Vagina (tissue), 2 donors: Measurements from ENCODE around the gene AKAP13. TPM values are rescaled to one million over a fixed set of nuclear protein-coding genes. Genes with fewer than 3 reads are reported as not detected.

Experiments used
- DNase-seq, 2 donors: peaks; one replicate each; pipeline ENCODE4 v3.0.0-alpha.2; 2017; ENCODE audit errors: extremely low spot score in 2 of 2
- H3K27ac ChIP-seq: fragments of 200-600 bp; sonication (generic); one replicate; pipeline ENCODE4 v1.5.1; 2019
- H3K27me3 ChIP-seq: fragments of 200-600 bp; sonication (generic); one replicate; pipeline ENCODE4 v1.5.1; 2019
- H3K36me3 ChIP-seq, 2 donors: fragments of 200-600 bp; sonication (generic); one replicate each; pipeline ENCODE4 v1.5.1; 2017 to 2019
- H3K4me1 ChIP-seq: fragments of 200-600 bp; sonication (generic); one replicate; pipeline ENCODE4 v1.5.1; 2019
- H3K4me3 ChIP-seq, 2 donors: fragments of 200-600 bp; sonication (generic); 1 replicate in 1 of 2; 2 replicates in 1 of 2; pipeline ENCODE4 v1.5.1; 2016 to 2019
- H3K9me3 ChIP-seq: fragments of 200-600 bp; sonication (generic); one replicate; pipeline ENCODE4 v1.5.1; 2019
- POLR2A ChIP-seq, 2 donors: fragments of 450-650 bp; IDR thresholded peaks; one replicate each; pipeline ENCODE4 v1.6.1; 2017; ENCODE audit warnings: antibody characterized with exemption in 2 of 2, mild to moderate bottlenecking in 2 of 2, moderate library complexity in 2 of 2
- POLR2AphosphoS5 ChIP-seq, 2 donors: sonication (generic); formaldehyde crosslinking; IDR thresholded peaks; one replicate each; pipeline ENCODE4 v1.9.0; 2017; ENCODE audit warnings: antibody characterized with exemption in 2 of 2, mild to moderate bottlenecking in 2 of 2, low read depth in 1 of 2; ENCODE audit not compliant: insufficient read depth in 1 of 2
- intact Hi-C: fragments of 100-400 bp; cut with DNase I; formaldehyde crosslinking; loops from one replicate; pipeline ENCODE4 v1.15.1; 2023
- total RNA-seq: library from RNA; depleted of rRNA; stranded (reverse); fragments of >200 nt; gene quantifications from one replicate; pipeline ENCODE4 v1.2.3, GENCODE V29; 2016
- TF ChIP-seq, protein P1 (sequence below), 3 experiments: fragments of 450-650 bp in 2 of 3; fragments of 200-600 bp in 1 of 3; sonication (generic) in 1 of 3; IDR thresholded peaks; one replicate each; pipeline ENCODE4 v1.5.1; 2017 to 2019; ENCODE audit warnings: antibody characterized with exemption in 3 of 3, mild to moderate bottlenecking in 2 of 3, moderate library complexity in 2 of 3

AKAP13 gene
- total RNA-seq, 1 donor from 2014 or later: 177 TPM

DNA sequence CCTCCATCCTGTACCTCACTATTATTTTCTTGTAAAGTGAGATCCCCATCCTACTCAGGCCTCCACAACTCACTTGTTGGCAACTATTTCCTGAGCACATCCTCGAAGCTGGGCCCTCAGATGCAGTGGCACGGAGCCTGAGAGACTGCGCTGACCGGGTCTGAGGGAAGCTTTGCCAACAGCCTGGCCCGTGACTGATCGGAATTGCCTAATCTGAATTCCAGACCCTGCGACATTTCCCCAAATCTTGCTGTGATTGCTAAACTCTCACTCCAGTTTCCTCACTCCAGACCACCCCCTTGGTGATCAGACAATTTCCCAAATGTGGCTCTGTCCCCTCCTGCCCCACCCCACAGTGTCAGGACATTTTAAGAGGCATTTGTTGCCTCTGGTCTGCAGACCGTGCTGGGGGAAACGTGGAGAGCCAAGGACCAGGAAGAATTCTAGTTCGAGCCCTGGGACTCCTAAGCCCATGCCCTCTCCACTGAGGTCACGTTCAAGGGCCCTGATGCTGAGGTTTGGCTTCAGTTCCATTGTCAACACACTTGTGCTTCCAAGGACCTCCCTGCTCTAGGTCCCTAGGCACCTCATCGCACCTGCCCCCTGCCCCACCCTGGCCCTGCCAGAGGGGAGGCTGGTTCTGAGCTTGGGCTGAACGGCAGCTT, 391.5 kb downstream of the AKAP13 start:
- H3K4me1 ChIP-seq: peaks cover 40% of the 10 kb centered on the region
- H3K27me3 ChIP-seq: no peaks in the 10 kb centered on the region
- no peaks in the 10 kb centered on the region for H3K36me3 ChIP-seq
- intact Hi-C loops: no loop called here
- no peak for TF ChIP-seq POLR2A (IDR thresholded peaks at IDR 0.05)
- peak in 1 of 2 donors; percentile 81 for TF ChIP-seq POLR2AphosphoS5 (IDR thresholded peaks at IDR 0.05; ENCODE audit: insufficient read depth in 1 of 2, low read depth in 1 of 2)
- H3K27ac ChIP-seq: peak overlapping the region; percentile 72
- no peaks in the 10 kb centered on the region for H3K9me3 ChIP-seq
- DNase-seq: peak in 1 of 2 donors; percentile 96
- H3K4me3 ChIP-seq: no peak overlapping the region

DNA sequence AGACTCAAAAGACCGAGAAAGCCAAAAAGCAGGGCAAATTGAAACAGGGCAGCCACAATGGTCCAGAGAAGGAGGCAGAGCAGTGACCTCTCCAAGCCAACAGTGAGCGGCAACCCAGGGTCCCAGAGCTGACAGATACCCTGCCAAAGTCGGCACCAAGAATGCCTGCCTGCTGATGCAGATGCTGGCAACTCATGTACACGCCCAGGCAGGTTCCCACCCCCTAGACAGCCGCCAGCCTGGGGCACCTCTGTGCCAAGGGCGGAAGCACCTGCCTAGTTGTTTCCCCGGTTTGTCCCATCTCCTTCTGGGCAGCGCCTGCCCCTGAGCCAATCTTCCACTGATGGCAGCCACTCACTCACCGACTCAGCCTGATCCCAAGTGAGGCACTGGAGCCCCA, 392.3 kb downstream of the AKAP13 start:
- intact Hi-C loops: no loop called here
- Histone ChIP-seq H3K9me3 (no peaks in the 10 kb centered on the region), H3K27me3 (no peaks in the 10 kb centered on the region), H3K27ac (peak overlapping the region; percentile 72), H3K4me1 (peaks cover 40% of the 10 kb centered on the region), H3K36me3 (no peaks in the 10 kb centered on the region), H3K4me3 (no peak overlapping the region)
- TF ChIP-seq, protein P1, sequence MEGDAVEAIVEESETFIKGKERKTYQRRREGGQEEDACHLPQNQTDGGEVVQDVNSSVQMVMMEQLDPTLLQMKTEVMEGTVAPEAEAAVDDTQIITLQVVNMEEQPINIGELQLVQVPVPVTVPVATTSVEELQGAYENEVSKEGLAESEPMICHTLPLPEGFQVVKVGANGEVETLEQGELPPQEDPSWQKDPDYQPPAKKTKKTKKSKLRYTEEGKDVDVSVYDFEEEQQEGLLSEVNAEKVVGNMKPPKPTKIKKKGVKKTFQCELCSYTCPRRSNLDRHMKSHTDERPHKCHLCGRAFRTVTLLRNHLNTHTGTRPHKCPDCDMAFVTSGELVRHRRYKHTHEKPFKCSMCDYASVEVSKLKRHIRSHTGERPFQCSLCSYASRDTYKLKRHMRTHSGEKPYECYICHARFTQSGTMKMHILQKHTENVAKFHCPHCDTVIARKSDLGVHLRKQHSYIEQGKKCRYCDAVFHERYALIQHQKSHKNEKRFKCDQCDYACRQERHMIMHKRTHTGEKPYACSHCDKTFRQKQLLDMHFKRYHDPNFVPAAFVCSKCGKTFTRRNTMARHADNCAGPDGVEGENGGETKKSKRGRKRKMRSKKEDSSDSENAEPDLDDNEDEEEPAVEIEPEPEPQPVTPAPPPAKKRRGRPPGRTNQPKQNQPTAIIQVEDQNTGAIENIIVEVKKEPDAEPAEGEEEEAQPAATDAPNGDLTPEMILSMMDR (IDR thresholded peaks at IDR 0.05): no peak
- TF ChIP-seq POLR2A (IDR thresholded peaks at IDR 0.05) (no peak), POLR2AphosphoS5 (IDR thresholded peaks at IDR 0.05; ENCODE audit: insufficient read depth in 1 of 2, low read depth in 1 of 2) (no peak)
- no peak for DNase-seq

DNA sequence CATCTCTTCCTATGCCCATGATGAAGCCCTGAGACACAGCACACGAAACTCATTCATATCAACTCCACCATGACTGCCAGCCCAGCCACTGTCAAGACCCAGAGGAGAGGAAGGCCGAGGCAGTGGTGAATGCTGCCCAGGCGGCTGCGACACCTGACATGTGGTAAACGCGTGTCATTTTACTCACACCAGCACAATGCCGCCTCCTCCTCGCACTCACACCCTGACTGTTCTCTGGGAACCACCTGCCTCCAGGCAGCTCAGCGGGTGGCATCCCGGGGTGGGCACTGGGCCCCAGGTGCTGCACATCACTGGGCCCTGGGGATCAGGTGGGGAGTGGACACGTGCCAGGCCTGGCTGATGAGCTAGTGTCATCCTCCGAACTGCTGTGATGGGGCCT, 392.8 kb downstream of the AKAP13 start:
- Histone ChIP-seq H3K4me3 (no peak overlapping the region), H3K27me3 (no peaks in the 10 kb centered on the region), H3K9me3 (no peaks in the 10 kb centered on the region), H3K27ac (no peak overlapping the region), H3K4me1 (peaks cover 43% of the 10 kb centered on the region), H3K36me3 (no peaks in the 10 kb centered on the region)
- intact Hi-C loops: no loop called here
- TF ChIP-seq POLR2A (IDR thresholded peaks at IDR 0.05) (no peak), POLR2AphosphoS5 (IDR thresholded peaks at IDR 0.05; ENCODE audit: insufficient read depth in 1 of 2, low read depth in 1 of 2) (no peak)
- TF ChIP-seq, protein P1 (IDR thresholded peaks at IDR 0.05): no peak
- DNase-seq: no peak

DNA sequence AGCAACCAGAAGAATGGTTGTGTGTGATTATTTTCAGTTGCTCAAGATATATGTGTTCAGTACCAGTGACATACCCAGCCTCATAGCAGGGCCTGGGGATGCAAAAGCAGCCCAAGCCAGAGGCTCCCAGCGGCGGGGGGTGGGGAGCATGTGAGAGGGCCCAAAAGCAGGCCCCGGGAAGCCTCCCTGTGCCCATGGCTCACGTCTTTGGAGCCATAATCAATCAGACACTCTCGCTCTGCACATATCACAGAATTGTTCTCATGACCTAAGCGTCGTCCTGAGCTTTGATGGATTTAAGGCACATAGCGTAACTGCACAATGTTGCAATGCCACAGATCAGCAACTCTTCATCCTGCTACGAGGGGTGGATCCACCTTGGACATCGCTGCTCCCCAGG, 393.6 kb downstream of the AKAP13 start:
- no peak for DNase-seq
- Histone ChIP-seq H3K4me3 (no peak overlapping the region), H3K4me1 (peaks cover 48% of the 10 kb centered on the region), H3K27ac (no peak overlapping the region), H3K9me3 (no peaks in the 10 kb centered on the region), H3K36me3 (no peaks in the 10 kb centered on the region), H3K27me3 (no peaks in the 10 kb centered on the region)
- TF ChIP-seq, protein P1 (IDR thresholded peaks at IDR 0.05): no peak
- TF ChIP-seq POLR2A (IDR thresholded peaks at IDR 0.05) (no peak), POLR2AphosphoS5 (IDR thresholded peaks at IDR 0.05; ENCODE audit: insufficient read depth in 1 of 2, low read depth in 1 of 2) (no peak)
- intact Hi-C loops: no loop called here

DNA sequence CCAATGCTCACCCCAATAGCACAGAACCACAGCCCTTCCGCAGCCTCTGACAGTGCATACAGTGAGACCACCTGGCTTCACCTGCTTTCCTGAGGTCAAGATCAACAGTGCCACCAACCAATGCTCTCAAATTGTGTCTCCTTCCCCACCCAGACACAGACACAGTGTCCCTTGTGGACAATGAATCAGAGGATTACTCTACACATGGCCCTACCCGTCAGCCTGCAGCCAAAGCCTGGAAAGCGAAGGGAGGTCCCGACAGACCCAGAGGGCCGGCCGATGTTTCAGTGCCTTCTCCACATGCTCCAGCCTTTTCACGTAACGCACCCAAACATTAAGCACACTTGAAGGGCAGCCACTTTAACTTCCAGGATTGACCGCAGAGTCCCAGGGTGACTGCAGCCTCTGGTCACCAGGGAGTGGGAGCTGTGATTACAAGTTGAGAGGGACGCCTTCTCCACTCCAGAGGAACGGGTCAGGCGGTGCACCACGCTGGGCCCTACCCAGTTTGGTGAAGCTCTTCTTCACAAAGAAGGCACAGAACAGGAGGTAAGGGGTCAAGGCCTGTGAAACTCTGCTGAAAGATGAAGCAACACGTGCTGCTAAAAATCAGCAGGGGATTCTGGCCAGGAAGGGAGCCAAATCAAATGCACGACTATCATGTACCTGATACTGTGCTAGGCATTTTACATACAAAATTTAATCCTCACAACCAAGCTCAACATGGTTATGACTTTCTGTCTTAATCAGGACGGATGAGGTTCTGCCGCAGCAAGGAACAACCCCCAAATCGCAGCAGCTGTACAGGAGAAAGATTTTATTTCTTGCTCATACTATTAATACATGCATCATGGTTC, 397.1 kb downstream of the AKAP13 start:
- Histone ChIP-seq H3K27ac (no peak overlapping the region), H3K27me3 (no peaks in the 10 kb centered on the region), H3K36me3 (no peaks in the 10 kb centered on the region), H3K9me3 (no peaks in the 10 kb centered on the region), H3K4me1 (peaks cover 20% of the 10 kb centered on the region), H3K4me3 (no peak overlapping the region)
- intact Hi-C loops: no loop called here
- DNase-seq: no peak
- TF ChIP-seq, protein P1 (IDR thresholded peaks at IDR 0.05): no peak
- TF ChIP-seq POLR2A (IDR thresholded peaks at IDR 0.05): no peak
- TF ChIP-seq POLR2AphosphoS5 (IDR thresholded peaks at IDR 0.05; ENCODE audit: insufficient read depth in 1 of 2, low read depth in 1 of 2): no peak
